ENCODE measurements around the gene CERT1.

The CERT1 gene

DNA sequence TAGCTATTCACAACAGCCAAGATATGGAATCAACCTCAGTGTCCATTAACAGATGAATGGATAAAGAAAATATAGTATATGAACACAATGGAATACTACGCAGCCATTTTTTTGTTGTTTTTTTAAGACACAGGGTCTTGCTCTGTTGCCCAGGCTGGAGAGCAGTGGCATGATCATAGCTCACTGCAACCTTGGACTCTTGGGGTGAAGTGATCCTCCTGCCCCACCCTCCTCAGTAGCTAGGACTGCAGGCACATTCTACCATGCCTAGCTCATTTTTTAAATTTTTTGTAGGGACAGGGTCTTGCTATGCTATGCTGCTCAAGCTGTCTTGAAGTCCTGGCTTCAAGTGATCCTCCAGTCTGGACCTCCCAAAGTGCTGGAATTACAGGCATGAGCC lies 38.5 kb downstream of the CERT1 start:
- H3K4me1 ChIP-seq (ENCODE audit: control insufficient read depth, insufficient read depth, low read length): no peaks in the 10 kb centered on the region
- no peak overlapping the region for H3K4me3 ChIP-seq (ENCODE audit: low read depth, low read length)
- TF ChIP-seq, protein P1, sequence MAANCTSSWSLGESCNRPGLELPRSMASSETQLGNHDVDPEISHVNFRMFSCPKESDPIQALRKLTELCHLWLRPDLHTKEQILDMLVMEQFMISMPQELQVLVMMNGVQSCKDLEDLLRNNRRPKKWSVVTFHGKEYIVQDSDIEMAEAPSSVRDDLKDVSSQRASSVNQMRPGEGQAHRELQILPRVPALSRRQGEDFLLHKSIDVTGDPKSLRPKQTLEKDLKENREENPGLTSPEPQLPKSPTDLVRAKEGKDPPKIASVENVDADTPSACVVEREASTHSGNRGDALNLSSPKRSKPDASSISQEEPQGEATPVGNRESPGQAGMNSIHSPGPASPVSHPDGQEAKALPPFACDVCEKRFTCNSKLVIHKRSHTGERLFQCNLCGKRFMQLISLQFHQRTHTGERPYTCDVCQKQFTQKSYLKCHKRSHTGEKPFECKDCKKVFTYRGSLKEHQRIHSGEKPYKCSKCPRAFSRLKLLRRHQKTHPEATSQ (tag by site-specific recombination; IDR thresholded peaks at IDR 0.05): no peak
- TF ChIP-seq ZNF785 (tag by site-specific recombination; IDR thresholded peaks at IDR 0.05) (no peak), ZIC2 (tag by site-specific recombination; IDR thresholded peaks at IDR 0.05) (no peak)
- ChIA-PET POLR2A (no interaction called here), CTCF (interaction anchor here (0.8 kb wide), 1 partner anchor 12 kb away, joined by 4 read pairs; no protein-coding TSS in a partner anchor)
- no peak overlapping the region for H3K27ac ChIP-seq (ENCODE audit: extremely low read depth, low read depth, low read length)
- H3K36me3 ChIP-seq (ENCODE audit: control insufficient read depth in 2 of 2, insufficient read depth in 1 of 2, low read length in 2 of 2): no peaks in the 10 kb centered on the region
- no peaks in the 10 kb centered on the region for H3K9me3 ChIP-seq (ENCODE audit: control insufficient read depth, insufficient read depth, low read depth, low read length)

DNA sequence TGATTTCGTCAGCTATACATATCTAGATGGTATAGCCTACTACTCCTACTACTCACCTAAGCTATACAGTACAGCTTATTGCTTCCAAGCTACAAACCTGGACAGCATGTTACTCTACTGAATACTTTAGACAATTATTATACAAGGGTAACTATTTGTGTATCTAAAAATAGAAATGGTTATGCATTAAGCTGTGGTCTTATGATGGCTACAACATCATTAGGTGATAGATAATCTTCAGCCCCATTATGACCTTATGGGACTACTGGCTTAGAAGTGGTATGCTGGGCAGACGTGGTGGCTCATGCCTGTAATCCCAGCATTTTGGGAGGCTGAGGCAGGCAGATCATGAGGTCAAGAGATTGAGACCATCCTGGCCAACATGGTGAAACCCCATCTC lies 40.2 kb downstream of the CERT1 start:
- Histone ChIP-seq H3K36me3 (ENCODE audit: control insufficient read depth in 2 of 2, insufficient read depth in 1 of 2, low read length in 2 of 2) (no peaks in the 10 kb centered on the region), H3K9me3 (ENCODE audit: control insufficient read depth, insufficient read depth, low read depth, low read length) (no peaks in the 10 kb centered on the region), H3K27ac (ENCODE audit: extremely low read depth, low read depth, low read length) (no peak overlapping the region), H3K4me3 (ENCODE audit: low read depth, low read length) (no peak overlapping the region), H3K4me1 (ENCODE audit: control insufficient read depth, insufficient read depth, low read length) (peaks cover 2% of the 10 kb centered on the region)
- ChIA-PET POLR2A (no interaction called here), CTCF (interaction anchor here (0.5 kb wide), 1 partner anchor 1912 kb away, joined by 3 read pairs; no protein-coding TSS in a partner anchor)
- TF ChIP-seq ZNF426 (tag by site-specific recombination; IDR thresholded peaks at IDR 0.05) (no peak), ZBTB21 (tag by site-specific recombination; IDR thresholded peaks at IDR 0.05) (no peak), ZIC2 (tag by site-specific recombination; IDR thresholded peaks at IDR 0.05) (no peak), ZNF248 (tag by site-specific recombination; IDR thresholded peaks at IDR 0.05) (no peak), ZNF529 (tag by site-specific recombination; IDR thresholded peaks at IDR 0.05; ENCODE audit: insufficient replicate concordance) (no peak), ZFHX2 (tag by site-specific recombination; conservative IDR thresholded peaks at IDR 0.05) (no peak), ZNF792 (tag by site-specific recombination; IDR thresholded peaks at IDR 0.05) (no peak), ZNF660 (tag by site-specific recombination; IDR thresholded peaks at IDR 0.05) (no peak), ZNF112 (tag by site-specific recombination; IDR thresholded peaks at IDR 0.05) (no peak), ZNF23 (tag by site-specific recombination; IDR thresholded peaks at IDR 0.05; ENCODE audit: borderline replicate concordance) (no peak), MEIS1 (CRISPR knock-in tag; IDR thresholded peaks at IDR 0.05; ENCODE audit: borderline replicate concordance) (no peak), ZNF2 (tag by site-specific recombination; IDR thresholded peaks at IDR 0.05) (no peak), ZNF19 (tag by site-specific recombination; IDR thresholded peaks at IDR 0.05; ENCODE audit: low read depth) (no peak), ZNF658 (tag by site-specific recombination; IDR thresholded peaks at IDR 0.05) (no peak), ZNF311 (tag by site-specific recombination; IDR thresholded peaks at IDR 0.05; ENCODE audit: borderline replicate concordance) (no peak)
- TF ChIP-seq, protein P2, sequence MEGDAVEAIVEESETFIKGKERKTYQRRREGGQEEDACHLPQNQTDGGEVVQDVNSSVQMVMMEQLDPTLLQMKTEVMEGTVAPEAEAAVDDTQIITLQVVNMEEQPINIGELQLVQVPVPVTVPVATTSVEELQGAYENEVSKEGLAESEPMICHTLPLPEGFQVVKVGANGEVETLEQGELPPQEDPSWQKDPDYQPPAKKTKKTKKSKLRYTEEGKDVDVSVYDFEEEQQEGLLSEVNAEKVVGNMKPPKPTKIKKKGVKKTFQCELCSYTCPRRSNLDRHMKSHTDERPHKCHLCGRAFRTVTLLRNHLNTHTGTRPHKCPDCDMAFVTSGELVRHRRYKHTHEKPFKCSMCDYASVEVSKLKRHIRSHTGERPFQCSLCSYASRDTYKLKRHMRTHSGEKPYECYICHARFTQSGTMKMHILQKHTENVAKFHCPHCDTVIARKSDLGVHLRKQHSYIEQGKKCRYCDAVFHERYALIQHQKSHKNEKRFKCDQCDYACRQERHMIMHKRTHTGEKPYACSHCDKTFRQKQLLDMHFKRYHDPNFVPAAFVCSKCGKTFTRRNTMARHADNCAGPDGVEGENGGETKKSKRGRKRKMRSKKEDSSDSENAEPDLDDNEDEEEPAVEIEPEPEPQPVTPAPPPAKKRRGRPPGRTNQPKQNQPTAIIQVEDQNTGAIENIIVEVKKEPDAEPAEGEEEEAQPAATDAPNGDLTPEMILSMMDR (tag by site-specific recombination; IDR thresholded peaks at IDR 0.05): no peak
- TF ChIP-seq, protein P3, sequence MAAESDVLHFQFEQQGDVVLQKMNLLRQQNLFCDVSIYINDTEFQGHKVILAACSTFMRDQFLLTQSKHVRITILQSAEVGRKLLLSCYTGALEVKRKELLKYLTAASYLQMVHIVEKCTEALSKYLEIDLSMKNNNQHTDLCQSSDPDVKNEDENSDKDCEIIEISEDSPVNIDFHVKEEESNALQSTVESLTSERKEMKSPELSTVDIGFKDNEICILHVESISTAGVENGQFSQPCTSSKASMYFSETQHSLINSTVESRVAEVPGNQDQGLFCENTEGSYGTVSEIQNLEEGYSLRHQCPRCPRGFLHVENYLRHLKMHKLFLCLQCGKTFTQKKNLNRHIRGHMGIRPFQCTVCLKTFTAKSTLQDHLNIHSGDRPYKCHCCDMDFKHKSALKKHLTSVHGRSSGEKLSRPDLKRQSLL (tag by site-specific recombination; IDR thresholded peaks at IDR 0.05): no peak

DNA sequence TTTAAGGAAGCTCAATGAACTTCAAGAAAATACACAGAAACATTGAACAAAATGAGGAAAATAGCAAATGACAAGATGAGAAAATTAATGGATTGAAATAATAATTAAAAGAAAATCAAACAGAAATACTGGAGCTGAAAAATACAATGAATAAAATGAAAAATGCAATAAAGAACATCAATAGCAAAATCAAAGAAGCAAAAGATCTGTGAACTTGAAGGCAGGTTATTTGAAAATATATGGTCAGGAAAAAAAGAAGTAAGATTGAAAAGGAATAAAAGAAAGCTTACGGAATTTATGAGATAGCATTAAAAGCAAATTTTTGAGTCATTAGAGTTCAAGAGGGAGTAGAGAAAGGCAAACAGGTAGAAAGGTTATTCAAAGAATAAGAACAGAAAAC lies 42.4 kb downstream of the CERT1 start:
- Histone ChIP-seq H3K27ac (ENCODE audit: extremely low read depth, low read depth, low read length) (no peak overlapping the region), H3K9me3 (ENCODE audit: control insufficient read depth, insufficient read depth, low read depth, low read length) (no peaks in the 10 kb centered on the region), H3K36me3 (ENCODE audit: control insufficient read depth in 2 of 2, insufficient read depth in 1 of 2, low read length in 2 of 2) (no peaks in the 10 kb centered on the region), H3K4me1 (ENCODE audit: control insufficient read depth, insufficient read depth, low read length) (peaks cover 8% of the 10 kb centered on the region), H3K4me3 (ENCODE audit: low read depth, low read length) (no peak overlapping the region)
- TF ChIP-seq, protein P4, sequence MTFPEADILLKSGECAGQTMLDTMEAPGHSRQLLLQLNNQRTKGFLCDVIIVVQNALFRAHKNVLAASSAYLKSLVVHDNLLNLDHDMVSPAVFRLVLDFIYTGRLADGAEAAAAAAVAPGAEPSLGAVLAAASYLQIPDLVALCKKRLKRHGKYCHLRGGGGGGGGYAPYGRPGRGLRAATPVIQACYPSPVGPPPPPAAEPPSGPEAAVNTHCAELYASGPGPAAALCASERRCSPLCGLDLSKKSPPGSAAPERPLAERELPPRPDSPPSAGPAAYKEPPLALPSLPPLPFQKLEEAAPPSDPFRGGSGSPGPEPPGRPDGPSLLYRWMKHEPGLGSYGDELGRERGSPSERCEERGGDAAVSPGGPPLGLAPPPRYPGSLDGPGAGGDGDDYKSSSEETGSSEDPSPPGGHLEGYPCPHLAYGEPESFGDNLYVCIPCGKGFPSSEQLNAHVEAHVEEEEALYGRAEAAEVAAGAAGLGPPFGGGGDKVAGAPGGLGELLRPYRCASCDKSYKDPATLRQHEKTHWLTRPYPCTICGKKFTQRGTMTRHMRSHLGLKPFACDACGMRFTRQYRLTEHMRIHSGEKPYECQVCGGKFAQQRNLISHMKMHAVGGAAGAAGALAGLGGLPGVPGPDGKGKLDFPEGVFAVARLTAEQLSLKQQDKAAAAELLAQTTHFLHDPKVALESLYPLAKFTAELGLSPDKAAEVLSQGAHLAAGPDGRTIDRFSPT (tag by site-specific recombination; IDR thresholded peaks at IDR 0.05): no peak
- TF ChIP-seq SETDB1 (IDR thresholded peaks at IDR 0.05; ENCODE audit: insufficient read length, low read length): peak; percentile 88
- ChIA-PET POLR2A (no interaction called here), CTCF (no interaction called here)

Data from HEK293 (cell line).